ENCODE data around the gene PNPO.
"Not testable (repeated sequence)": the region's sequence is repeated elsewhere in the genome, so short reads cannot be mapped to it uniquely, and the experiment has no call there.

Gene PNPO

GRCh38 chr17:47975189-47975822 is 33.9 kb downstream of the PNPO start:
- no peak for DNase-seq (ENCODE audit: low read depth in 3 of 3)

- no peak for DNase-seq (ENCODE audit: low read depth in 3 of 3)
Measured at GRCh38 chr17:47975823-47976205, 34.4 kb downstream of the PNPO start.

- DNase-seq (ENCODE audit: low read depth in 3 of 3), result peak in 1 of 3 experiments; percentile 18
Measured at GRCh38 chr17:47978324-47978723, 37.0 kb downstream of the PNPO start.

GRCh38 chr17:47980541-47980940 is 39.2 kb downstream of the PNPO start:
- DNase-seq (ENCODE audit: low read depth in 3 of 3), result no peak

GRCh38 chr17:47981462-47981861 is 40.1 kb downstream of the PNPO start:
- DNase-seq (ENCODE audit: low read depth in 3 of 3), result no peak

DNA sequence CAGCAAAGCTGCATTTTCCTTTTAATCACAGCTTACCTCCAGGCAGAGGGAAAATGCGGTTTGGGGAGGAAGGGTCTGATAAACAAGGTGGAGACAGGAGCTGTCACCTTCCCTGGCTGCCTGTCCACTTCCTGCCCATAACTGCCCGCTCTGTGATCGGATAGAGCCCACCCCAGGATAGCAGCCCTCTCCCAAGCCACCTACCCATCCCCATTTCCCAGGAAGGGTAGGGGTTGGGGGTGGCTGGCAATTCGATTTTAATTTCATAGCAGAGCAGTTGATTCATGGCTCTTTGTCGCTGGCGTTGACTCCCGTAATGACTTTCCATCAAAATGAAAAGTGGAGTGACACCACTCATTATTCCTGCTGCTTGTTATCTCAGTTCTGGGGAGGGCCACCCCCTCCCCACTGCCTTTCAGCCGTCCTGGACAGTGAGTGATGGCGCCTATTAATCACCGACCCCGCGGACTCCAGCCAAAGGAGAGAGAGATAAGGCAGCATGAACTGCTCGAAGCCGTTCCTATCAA is 40.8 kb downstream of the PNPO start:
- no peak for DNase-seq (ENCODE audit: low read depth in 3 of 3)

- no peak for DNase-seq (ENCODE audit: low read depth in 3 of 3)
Measured at GRCh38 chr17:47982645-47983390, 41.4 kb downstream of the PNPO start.

GRCh38 chr17:47983492-47984223 is 42.3 kb downstream of the PNPO start:
- DNase-seq (ENCODE audit: low read depth in 3 of 3), result no peak

- no peak for DNase-seq (ENCODE audit: low read depth in 3 of 3)
Measured at GRCh38 chr17:47986520-47986919, 45.1 kb downstream of the PNPO start.

- DNase-seq (ENCODE audit: low read depth in 3 of 3), result no peak
Measured at GRCh38 chr17:47987240-47987835, 46.0 kb downstream of the PNPO start.

DNA sequence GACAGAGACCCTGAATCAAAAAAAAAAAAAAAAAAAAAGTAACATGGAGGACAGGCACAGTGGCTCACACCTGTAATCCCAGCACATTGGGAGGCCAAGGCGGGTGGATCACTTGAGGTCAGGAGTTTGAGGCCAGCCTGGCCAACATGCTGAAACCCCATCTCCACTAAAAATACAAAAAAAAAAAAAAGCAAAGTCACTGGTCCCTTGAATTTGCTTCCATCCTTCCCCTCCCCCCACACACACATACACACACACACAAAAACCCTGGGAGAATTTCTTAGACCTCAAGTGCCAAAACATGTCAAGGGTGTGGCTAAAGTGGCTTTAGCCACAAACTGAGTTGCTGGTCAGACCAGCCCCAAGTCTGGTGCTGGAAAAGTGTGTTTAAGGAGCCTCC is 47.1 kb downstream of the PNPO start:
- DNase-seq (ENCODE audit: low read depth in 3 of 3), result not testable (repeated sequence)

GRCh38 chr17:47989159-47989558 is 47.8 kb downstream of the PNPO start:
- DNase-seq (ENCODE audit: low read depth in 3 of 3), result no peak

GRCh38 chr17:47989700-47990099 is 48.3 kb downstream of the PNPO start:
- no peak for DNase-seq (ENCODE audit: low read depth in 3 of 3)

GRCh38 chr17:47990962-47991731 is 49.8 kb downstream of the PNPO start:
- DNase-seq (ENCODE audit: low read depth in 3 of 3), result no peak

DNA sequence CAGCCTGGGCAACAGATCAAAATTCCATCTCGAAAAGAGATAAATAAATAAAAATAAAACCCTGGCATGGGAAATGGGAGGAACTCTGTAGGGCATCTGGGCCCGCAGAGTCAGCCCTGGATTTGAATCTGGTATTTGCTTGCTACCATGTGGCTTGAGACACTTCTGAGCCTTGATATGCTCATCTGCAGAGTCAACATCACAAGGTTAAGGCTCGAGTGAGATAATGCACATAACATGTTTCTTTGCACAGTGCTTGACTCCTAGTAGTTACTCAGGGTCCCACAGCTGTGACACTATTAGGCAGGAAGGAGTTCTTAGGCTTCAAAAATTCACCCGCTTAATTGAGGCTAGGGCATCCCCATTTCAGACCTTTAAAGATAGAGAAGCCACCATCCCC is 50.8 kb downstream of the PNPO start:
- no peak for DNase-seq (ENCODE audit: low read depth in 3 of 3)

GRCh38 chr17:47993031-47993564 is 51.7 kb downstream of the PNPO start:
- DNase-seq (ENCODE audit: low read depth in 3 of 3), result no peak

GRCh38 chr17:47993964-47994363 is 52.6 kb downstream of the PNPO start:
- no peak for DNase-seq (ENCODE audit: low read depth in 3 of 3)

DNA sequence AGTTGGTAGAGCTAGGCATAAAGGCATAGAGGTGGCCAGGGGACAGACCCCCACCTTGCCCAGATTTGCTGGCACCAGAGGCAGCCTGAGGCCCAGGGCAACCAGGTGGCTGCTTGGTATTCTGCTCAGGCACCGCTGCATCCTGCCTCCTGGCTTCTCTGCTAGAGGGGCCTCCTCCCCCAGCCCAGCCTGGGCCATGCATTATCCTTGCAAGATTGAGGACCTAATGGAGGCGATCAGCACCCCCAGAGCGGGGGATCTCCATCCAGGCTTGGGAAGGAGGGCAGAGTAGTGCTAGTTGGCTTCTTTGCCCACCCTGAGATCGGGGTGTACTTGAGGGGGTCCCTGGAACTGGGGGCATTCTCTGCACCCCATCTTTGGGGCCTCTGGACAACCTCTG is 53.4 kb downstream of the PNPO start:
- DNase-seq (ENCODE audit: low read depth in 3 of 3), result no peak

- no peak for DNase-seq (ENCODE audit: low read depth in 3 of 3)
Measured at GRCh38 chr17:47995241-47995935, 54.0 kb downstream of the PNPO start.

DNA sequence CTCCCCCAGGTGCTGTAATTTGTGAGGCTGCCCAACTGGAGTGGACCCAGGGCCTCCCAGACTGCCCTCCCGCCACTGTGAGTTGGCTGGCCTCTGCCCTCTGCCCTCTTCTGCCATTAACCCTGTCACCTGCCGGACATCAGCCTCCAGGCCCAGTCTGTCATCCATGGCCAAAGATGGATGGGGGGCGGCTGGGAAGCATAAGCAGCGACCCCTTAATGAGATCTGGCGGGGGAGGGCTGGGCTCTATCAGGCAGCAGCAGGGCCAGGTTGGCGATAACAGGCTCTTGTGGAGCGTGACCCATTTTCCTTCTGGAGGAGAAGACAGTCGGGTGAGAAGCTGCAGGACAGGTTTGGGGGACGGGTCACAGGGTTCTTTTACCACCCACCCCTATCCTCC is 54.8 kb downstream of the PNPO start:
- DNase-seq (ENCODE audit: low read depth in 3 of 3), result no peak

DNA sequence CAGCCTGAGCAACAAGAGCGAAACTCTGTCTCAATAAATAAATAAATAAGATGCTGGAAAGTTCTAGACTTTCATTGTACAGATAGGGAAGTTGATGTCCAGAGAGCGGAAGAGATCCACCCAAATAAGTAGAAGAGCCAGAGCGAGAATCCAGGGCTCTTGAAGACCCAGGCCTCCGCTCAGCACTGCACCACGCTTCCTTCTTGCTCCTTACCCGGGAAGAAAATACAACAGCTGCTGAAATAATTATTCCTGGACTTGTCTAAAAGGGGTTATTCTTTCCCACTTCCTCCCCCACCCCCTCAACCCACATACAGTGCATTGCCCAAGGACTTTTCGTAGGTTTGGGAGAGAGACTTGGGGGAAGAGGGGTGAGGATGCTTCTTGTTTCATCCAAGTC is 56.2 kb downstream of the PNPO start:
- no peak for DNase-seq (ENCODE audit: low read depth in 3 of 3)

Measured in stimulated activated CD4-positive, alpha-beta T cell treated with anti-CD3 and anti-CD28 coated beads, TNF-alpha, amount 100 ng/mL, for 4 hours (primary cell).